ENCODE results near the gene AKT3. TPM values are rescaled to one million over a fixed set of nuclear protein-coding genes. Genes with fewer than 3 reads are reported as not detected.
A peak's percentile ranks its signal among the peaks of the same experiment; 100 is the strongest.

Gene AKT3
- total RNA-seq, 1 donor from 2014 or later = 35.3 TPM

DNA sequence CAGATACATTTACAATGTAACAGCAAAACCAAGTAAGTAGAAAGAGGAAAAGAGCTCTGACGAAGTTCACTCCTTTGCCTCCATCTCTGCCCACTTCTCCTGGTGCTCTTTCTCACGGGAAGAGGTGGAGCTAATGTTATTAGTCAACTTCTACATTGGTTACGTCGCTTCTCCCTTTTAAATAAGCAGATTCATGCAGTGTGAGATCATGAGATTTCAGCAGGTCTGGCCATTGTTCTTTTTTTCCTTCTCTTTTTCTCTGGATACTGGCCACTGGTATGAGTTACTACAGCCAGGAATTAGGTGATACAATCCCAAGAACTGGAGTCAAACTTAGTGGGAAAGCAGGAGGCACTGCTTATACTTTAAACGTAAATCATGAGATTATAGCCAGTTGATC lies 207.1 kb downstream of the AKT3 start:
- no peak for DNase-seq (ENCODE audit: low spot score)
- no peaks in the 10 kb centered on the region for H3K27me3 Mint-ChIP-seq (ENCODE audit: low read depth)
- peaks cover 5% of the 10 kb centered on the region for H3K4me1 Mint-ChIP-seq (ENCODE audit: low read depth)
- H3K4me3 Mint-ChIP-seq (ENCODE audit: low read depth) = no peak overlapping the region
- no peak overlapping the region for H3K27ac Mint-ChIP-seq
- H3K9me3 Mint-ChIP-seq = peaks cover 28% of the 10 kb centered on the region
- H3K36me3 Mint-ChIP-seq (ENCODE audit: low read depth) = peaks cover 21% of the 10 kb centered on the region
- intact Hi-C loops (cut with micrococcal nuclease) = no loop called here

GRCh38 chr1:243639027-243639658 lies 210.9 kb downstream of the AKT3 start:
- H3K9me3 Mint-ChIP-seq = peaks cover 14% of the 10 kb centered on the region
- H3K4me3 Mint-ChIP-seq (ENCODE audit: low read depth) = no peak overlapping the region
- H3K36me3 Mint-ChIP-seq (ENCODE audit: low read depth) = peaks cover 13% of the 10 kb centered on the region
- no peak for DNase-seq (ENCODE audit: low spot score)
- H3K27ac Mint-ChIP-seq = no peak overlapping the region
- no peaks in the 10 kb centered on the region for H3K27me3 Mint-ChIP-seq (ENCODE audit: low read depth)
- H3K4me1 Mint-ChIP-seq (ENCODE audit: low read depth) = peaks cover 5% of the 10 kb centered on the region
- intact Hi-C loops (cut with micrococcal nuclease) = no loop called here

DNA sequence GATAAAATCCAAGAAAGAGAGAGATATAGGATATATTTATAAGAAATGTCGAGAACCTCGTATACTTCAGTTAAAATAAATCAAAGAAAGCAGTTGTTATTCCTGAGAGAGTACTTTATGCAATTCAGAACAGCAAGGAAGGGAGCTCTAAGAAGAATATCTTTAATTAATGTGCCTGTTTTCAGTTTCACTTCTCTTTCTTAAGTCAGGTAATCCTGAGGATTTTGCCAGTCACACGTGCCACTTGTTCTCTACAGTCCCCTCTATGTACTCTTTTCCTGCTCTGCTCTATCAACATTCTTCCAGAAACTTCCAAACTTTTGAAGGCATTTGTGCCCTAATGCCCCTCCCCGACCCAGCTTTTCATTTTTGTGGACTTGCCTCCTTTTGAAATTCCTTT lies 211.9 kb downstream of the AKT3 start:
- Mint-ChIP-seq H3K36me3 (ENCODE audit: low read depth) (peaks cover 13% of the 10 kb centered on the region), H3K9me3 (peaks cover 14% of the 10 kb centered on the region), H3K4me1 (ENCODE audit: low read depth) (peaks cover 5% of the 10 kb centered on the region), H3K27me3 (ENCODE audit: low read depth) (no peaks in the 10 kb centered on the region), H3K4me3 (ENCODE audit: low read depth) (no peak overlapping the region), H3K27ac (no peak overlapping the region)
- DNase-seq (ENCODE audit: low spot score) = no peak
- intact Hi-C loops (cut with micrococcal nuclease) = no loop called here

GRCh38 chr1:243628476-243628907 lies 221.6 kb downstream of the AKT3 start:
- Mint-ChIP-seq H3K36me3 (ENCODE audit: low read depth) (peaks cover 48% of the 10 kb centered on the region), H3K27ac (no peak overlapping the region), H3K9me3 (peaks cover 18% of the 10 kb centered on the region), H3K4me1 (ENCODE audit: low read depth) (peaks cover 6% of the 10 kb centered on the region), H3K4me3 (ENCODE audit: low read depth) (no peak overlapping the region), H3K27me3 (ENCODE audit: low read depth) (no peaks in the 10 kb centered on the region)
- no peak for DNase-seq (ENCODE audit: low spot score)
- intact Hi-C loops (cut with micrococcal nuclease) = no loop called here

- intact Hi-C loops (cut with micrococcal nuclease) = no loop called here
- no peak overlapping the region for H3K4me3 Mint-ChIP-seq (ENCODE audit: low read depth)
- DNase-seq (ENCODE audit: low spot score) = no peak
- H3K36me3 Mint-ChIP-seq (ENCODE audit: low read depth) = peaks cover 62% of the 10 kb centered on the region
- no peak overlapping the region for H3K27ac Mint-ChIP-seq
- H3K9me3 Mint-ChIP-seq = peaks cover 50% of the 10 kb centered on the region
- H3K4me1 Mint-ChIP-seq (ENCODE audit: low read depth) = peaks cover 12% of the 10 kb centered on the region
- no peaks in the 10 kb centered on the region for H3K27me3 Mint-ChIP-seq (ENCODE audit: low read depth)
These were observed 226.2 kb downstream of the AKT3 start for GRCh38 chr1:243623841-243624240.

DNA sequence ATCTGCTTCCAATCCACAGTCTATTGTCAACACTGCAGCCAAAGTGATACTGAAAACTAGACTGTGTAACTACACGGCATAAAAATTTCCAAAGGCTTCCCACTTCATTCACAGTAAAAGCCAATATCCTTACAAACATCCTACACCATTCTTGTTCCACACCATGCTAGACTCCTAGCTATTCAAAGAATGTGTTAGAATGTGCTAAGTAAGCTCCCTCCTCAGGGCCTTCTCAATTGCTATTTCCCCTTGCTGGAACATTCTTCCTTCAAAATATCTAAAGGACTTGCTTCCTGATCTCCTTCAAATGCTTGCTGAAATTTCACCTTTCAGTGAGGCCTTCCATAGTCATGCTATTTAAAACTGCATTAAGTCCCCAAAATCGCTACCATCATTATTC lies 228.1 kb downstream of the AKT3 start:
- H3K9me3 Mint-ChIP-seq = peaks cover 51% of the 10 kb centered on the region
- peaks cover 47% of the 10 kb centered on the region for H3K36me3 Mint-ChIP-seq (ENCODE audit: low read depth)
- H3K27me3 Mint-ChIP-seq (ENCODE audit: low read depth) = no peaks in the 10 kb centered on the region
- peaks cover 8% of the 10 kb centered on the region for H3K4me1 Mint-ChIP-seq (ENCODE audit: low read depth)
- H3K4me3 Mint-ChIP-seq (ENCODE audit: low read depth) = no peak overlapping the region
- DNase-seq (ENCODE audit: low spot score) = no peak
- intact Hi-C loops (cut with micrococcal nuclease) = no loop called here
- no peak overlapping the region for H3K27ac Mint-ChIP-seq

DNA sequence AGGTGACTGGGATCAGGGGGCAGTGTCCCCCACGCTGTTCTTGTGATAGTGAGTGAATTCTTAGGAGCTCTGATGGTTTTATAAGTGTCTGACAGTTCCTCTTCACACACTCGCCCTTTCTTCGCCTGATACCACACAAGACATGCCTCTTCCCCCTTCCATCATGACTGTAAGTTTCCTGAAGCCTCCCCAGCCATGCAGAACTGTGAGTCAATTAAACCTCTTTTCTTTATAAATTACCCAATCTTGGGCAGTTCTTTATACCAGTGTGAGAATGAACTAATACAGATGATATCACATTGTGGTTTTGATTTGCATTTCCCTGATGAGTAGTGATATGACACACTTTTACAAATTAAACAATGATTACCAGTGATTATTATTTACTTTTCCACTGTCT lies 229.9 kb downstream of the AKT3 start:
- Mint-ChIP-seq H3K4me1 (ENCODE audit: low read depth) (peaks cover 8% of the 10 kb centered on the region), H3K4me3 (ENCODE audit: low read depth) (no peak overlapping the region), H3K27me3 (ENCODE audit: low read depth) (no peaks in the 10 kb centered on the region), H3K9me3 (peaks cover 48% of the 10 kb centered on the region), H3K36me3 (ENCODE audit: low read depth) (peaks cover 38% of the 10 kb centered on the region), H3K27ac (no peak overlapping the region)
- DNase-seq (ENCODE audit: low spot score) = no peak
- intact Hi-C loops (cut with micrococcal nuclease) = no loop called here

GRCh38 chr1:243609698-243610097 lies 240.3 kb downstream of the AKT3 start:
- peaks cover 19% of the 10 kb centered on the region for H3K9me3 Mint-ChIP-seq
- H3K27ac Mint-ChIP-seq = no peak overlapping the region
- no peak overlapping the region for H3K4me3 Mint-ChIP-seq (ENCODE audit: low read depth)
- no peak for DNase-seq (ENCODE audit: low spot score)
- peaks cover 33% of the 10 kb centered on the region for H3K36me3 Mint-ChIP-seq (ENCODE audit: low read depth)
- no peaks in the 10 kb centered on the region for H3K4me1 Mint-ChIP-seq (ENCODE audit: low read depth)
- no peaks in the 10 kb centered on the region for H3K27me3 Mint-ChIP-seq (ENCODE audit: low read depth)
- intact Hi-C loops (cut with micrococcal nuclease) = no loop called here

- Mint-ChIP-seq H3K27ac (no peak overlapping the region), H3K4me1 (ENCODE audit: low read depth) (no peaks in the 10 kb centered on the region), H3K9me3 (peaks cover 42% of the 10 kb centered on the region), H3K4me3 (ENCODE audit: low read depth) (no peak overlapping the region), H3K36me3 (ENCODE audit: low read depth) (peaks cover 59% of the 10 kb centered on the region), H3K27me3 (ENCODE audit: low read depth) (no peaks in the 10 kb centered on the region)
- DNase-seq (ENCODE audit: low spot score) = no peak
- intact Hi-C loops (cut with micrococcal nuclease) = no loop called here
These were observed 244.4 kb downstream of the AKT3 start for GRCh38 chr1:243605604-243606003.

GRCh38 chr1:243601720-243602119 lies 248.3 kb downstream of the AKT3 start:
- no peak overlapping the region for H3K4me3 Mint-ChIP-seq (ENCODE audit: low read depth)
- peaks cover 35% of the 10 kb centered on the region for H3K9me3 Mint-ChIP-seq
- peaks cover 47% of the 10 kb centered on the region for H3K36me3 Mint-ChIP-seq (ENCODE audit: low read depth)
- H3K4me1 Mint-ChIP-seq (ENCODE audit: low read depth) = peaks cover 18% of the 10 kb centered on the region
- H3K27ac Mint-ChIP-seq = no peak overlapping the region
- no peak for DNase-seq (ENCODE audit: low spot score)
- H3K27me3 Mint-ChIP-seq (ENCODE audit: low read depth) = no peaks in the 10 kb centered on the region
- intact Hi-C loops (cut with micrococcal nuclease) = no loop called here

GRCh38 chr1:243598433-243598832 lies 251.6 kb downstream of the AKT3 start:
- no peak for DNase-seq (ENCODE audit: low spot score)
- Mint-ChIP-seq H3K4me3 (ENCODE audit: low read depth) (no peak overlapping the region), H3K36me3 (ENCODE audit: low read depth) (peaks cover 48% of the 10 kb centered on the region), H3K27me3 (ENCODE audit: low read depth) (no peaks in the 10 kb centered on the region), H3K4me1 (ENCODE audit: low read depth) (peaks cover 35% of the 10 kb centered on the region), H3K9me3 (peaks cover 26% of the 10 kb centered on the region), H3K27ac (peak overlapping the region; percentile 50)
- intact Hi-C loops (cut with micrococcal nuclease) = loop anchor here (10.0 kb wide), 2 partner anchors 344 to 446 kb away; partner anchors contain the start of genes CEP170 and SDCCAG8

DNA sequence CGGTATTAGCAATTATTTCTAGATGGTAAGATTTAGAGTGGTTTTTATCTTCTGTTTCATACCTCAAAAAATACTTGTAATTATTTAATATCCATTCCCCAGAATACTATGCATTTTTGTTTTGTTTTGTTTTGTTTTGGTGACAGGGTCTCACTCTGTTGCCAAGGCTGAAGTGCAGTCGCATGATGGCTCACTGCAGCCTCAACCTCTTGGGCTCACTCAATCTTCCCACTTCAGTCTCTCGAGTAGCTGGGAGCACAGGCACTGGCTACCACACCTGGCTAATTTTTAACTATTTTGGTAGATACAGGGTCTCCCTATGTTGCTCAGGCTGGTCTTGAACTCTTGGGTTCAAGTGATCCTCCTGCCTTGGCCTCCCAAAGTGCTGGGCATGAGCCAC lies 252.7 kb downstream of the AKT3 start:
- no peak for DNase-seq (ENCODE audit: low spot score)
- Mint-ChIP-seq H3K27me3 (ENCODE audit: low read depth) (no peaks in the 10 kb centered on the region), H3K36me3 (ENCODE audit: low read depth) (peaks cover 46% of the 10 kb centered on the region), H3K9me3 (peaks cover 17% of the 10 kb centered on the region), H3K4me1 (ENCODE audit: low read depth) (peaks cover 43% of the 10 kb centered on the region), H3K4me3 (ENCODE audit: low read depth) (no peak overlapping the region), H3K27ac (peak overlapping the region; percentile 74)
- intact Hi-C loops (cut with micrococcal nuclease) = loop anchor here (2.0 to 10.0 kb wide), 3 partner anchors 181 to 447 kb away; partner anchors contain the start of genes CEP170 and SDCCAG8

DNA sequence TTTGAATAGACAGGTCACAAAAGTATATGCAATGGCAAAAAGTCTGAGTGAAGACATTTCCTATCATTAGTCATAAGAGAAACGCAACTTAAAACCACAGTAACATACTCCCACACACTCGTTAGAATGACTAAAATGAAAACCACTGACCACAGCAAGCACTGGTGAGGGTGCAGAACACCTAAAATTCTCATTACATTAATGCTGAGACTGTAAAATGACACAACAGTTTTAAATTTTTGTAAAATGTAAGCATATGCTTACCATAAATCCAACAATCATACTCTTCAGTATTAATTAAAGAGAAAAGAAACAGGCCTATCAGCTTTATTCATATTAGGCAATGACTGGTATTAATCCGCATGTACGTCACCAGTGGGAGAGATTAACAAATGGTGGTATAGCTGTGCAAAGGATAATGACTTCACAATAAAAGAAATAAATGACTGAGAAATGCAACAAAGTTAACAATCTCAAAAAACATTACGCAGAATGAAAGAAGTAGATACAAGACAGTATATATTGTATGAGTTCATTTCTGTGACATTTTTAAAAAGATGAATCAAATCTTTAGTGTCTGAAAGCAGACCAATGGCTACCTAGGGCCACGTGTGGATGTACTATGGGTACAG lies 253.5 kb downstream of the AKT3 start:
- H3K27me3 Mint-ChIP-seq (ENCODE audit: low read depth) = no peaks in the 10 kb centered on the region
- H3K27ac Mint-ChIP-seq = peak overlapping the region; percentile 86
- peaks cover 45% of the 10 kb centered on the region for H3K36me3 Mint-ChIP-seq (ENCODE audit: low read depth)
- intact Hi-C loops (cut with micrococcal nuclease) = loop anchor here (1.0 to 10.0 kb wide), 6 partner anchors 8 to 723 kb away; partner anchors contain the start of genes CEP170 and SDCCAG8
- H3K4me1 Mint-ChIP-seq (ENCODE audit: low read depth) = peaks cover 48% of the 10 kb centered on the region
- H3K9me3 Mint-ChIP-seq = peaks cover 12% of the 10 kb centered on the region
- peak overlapping the region; percentile 57 for H3K4me3 Mint-ChIP-seq (ENCODE audit: low read depth)
- DNase-seq (ENCODE audit: low spot score) = no peak
